Kidney (tissue), 14 donors: ENCODE data around the gene NME7. TPM values are rescaled to one million over a fixed set of nuclear protein-coding genes. Genes with fewer than 3 reads are reported as not detected.

ENCODE experiments used
- DNase-seq, 5 donors: peaks; one replicate each; pipeline ENCODE4 v3.0.0-alpha.2; 2013 to 2020
- FAIRE-seq: peaks from 2 replicates; lab custom pipeline; 2012; peaks lifted over from hg19 to GRCh38; lab: Jason Lieb, UNC
- H3K27ac ChIP-seq, 2 donors: one replicate each; pipeline ENCODE4 v1.7.0; 2013; ENCODE audit warnings: low read depth in 2 of 2, low read length in 2 of 2, inconsistent platforms in 1 of 2
- H3K27me3 ChIP-seq: one replicate; pipeline ENCODE4 v1.7.1; 2013; ENCODE audit warnings: low read length, inconsistent platforms; ENCODE audit not compliant: control insufficient read depth, insufficient read depth
- H3K36me3 ChIP-seq, 3 donors: one replicate each; pipeline versions ENCODE4 v1.7.0 to v1.7.1; 2013; ENCODE audit warnings: low read length in 3 of 3, control low read depth in 1 of 3, inconsistent platforms in 1 of 3; ENCODE audit not compliant: insufficient read depth in 3 of 3, control insufficient read depth in 2 of 3
- H3K4me1 ChIP-seq, 3 donors: one replicate each; pipeline versions ENCODE4 v1.7.0 to v1.7.1; 2013; ENCODE audit warnings: low read length in 3 of 3, inconsistent platforms in 1 of 3, low read depth in 1 of 3; ENCODE audit not compliant: control insufficient read depth in 2 of 3, insufficient read depth in 2 of 3
- H3K4me3 ChIP-seq, 3 donors: one replicate each; pipeline versions ENCODE4 v1.7.0 to v1.8.1; 2013; ENCODE audit warnings: low read length in 3 of 3, control low read depth in 1 of 3, inconsistent platforms in 1 of 3
- H3K9ac ChIP-seq, 3 donors: one replicate each; pipeline versions ENCODE4 v1.7.0 to v1.7.1; 2013; ENCODE audit warnings: low read length in 3 of 3, control low read depth in 1 of 3, inconsistent platforms in 1 of 3
- H3K9me3 ChIP-seq, 3 donors: one replicate each; pipeline versions ENCODE4 v1.7.0 to v1.7.1; 2013; ENCODE audit warnings: low read length in 3 of 3, control low read depth in 1 of 3, inconsistent platforms in 1 of 3; ENCODE audit not compliant: control insufficient read depth in 2 of 3, insufficient read depth in 1 of 3
- intact Hi-C: fragments of 100-400 bp; cut with DNase I; formaldehyde crosslinking; loops from one replicate; pipeline ENCODE4 v1.11.1; 2022
- polyA plus RNA-seq: library from polyadenylated mRNA; stranded (reverse); fragments of 350-450 nt; fragmentation: Illumina TruSeq; extraction: RNeasy Lipid Tissue Mini Kit (QIAGEN cat#74804); gene quantifications from one replicate; pipeline ENCODE4 v1.2.3, GENCODE V29; 2014; ENCODE audit warnings: low read depth, low replicate concordance; ENCODE audit not compliant: insufficient read depth
- total RNA-seq: library from RNA; stranded (reverse); fragmentation: NEBNext Ultra II Directional; extraction: Animal tissue kit (Norgen Biotek cat#: 25700); gene quantifications from one replicate; pipeline ENCODE4 v1.2.1, GENCODE V29; 2021
- TF ChIP-seq, protein P1 (sequence below): IDR thresholded peaks from 3 replicates; pipeline ENCODE4 v1.5.1; 2012; ENCODE audit warnings: mild to moderate bottlenecking, moderate library complexity, borderline replicate concordance; ENCODE audit not compliant: insufficient read depth; ENCODE audit errors: extremely low read depth
- donor health status: control.
- donor health status: control.
- donor health status: control.
- donor health status: control.
- donor health status: control.
- donor health status: DM: yes; HTN: yes; CAD: no.
- donor health status: Normal renal cell carcinoma (clear cell type).

The NME7 gene
- total and polyA plus RNA-seq, 2 donors from 2014 or later, result 13.7 to 31.9 TPM

DNA sequence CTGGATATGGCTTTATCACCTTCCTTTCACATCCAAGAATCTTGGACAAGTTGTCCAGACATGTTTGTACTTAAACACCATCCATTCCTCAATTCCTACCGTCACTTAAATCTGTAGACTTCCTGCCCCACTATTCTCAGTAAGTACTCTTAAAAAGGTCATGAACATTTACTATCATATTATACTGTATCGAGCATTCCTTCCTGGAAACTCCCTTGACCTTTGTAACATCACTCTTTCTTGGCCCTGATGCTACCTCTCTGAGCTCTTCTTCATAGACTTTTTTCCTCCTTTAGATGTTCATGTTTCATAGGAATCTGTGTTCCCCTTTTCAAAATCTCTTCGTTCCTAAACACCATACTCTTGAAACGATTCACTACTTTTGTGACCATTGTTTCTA lies 15.9 kb upstream of the NME7 start:
- H3K4me3 ChIP-seq, result no peak overlapping the region
- intact Hi-C loops, result no loop called here
- peaks cover 0 to 28% (median 19%) of the 10 kb centered on the region in 3 donors for H3K36me3 ChIP-seq
- FAIRE-seq, result no peak
- H3K27ac ChIP-seq, result no peak overlapping the region
- H3K9me3 ChIP-seq, result no peaks in the 10 kb centered on the region
- H3K4me1 ChIP-seq, result no peaks in the 10 kb centered on the region
- DNase-seq, result no peak
- no peak overlapping the region for H3K9ac ChIP-seq
- H3K27me3 ChIP-seq, result no peaks in the 10 kb centered on the region
- TF ChIP-seq, protein P1, sequence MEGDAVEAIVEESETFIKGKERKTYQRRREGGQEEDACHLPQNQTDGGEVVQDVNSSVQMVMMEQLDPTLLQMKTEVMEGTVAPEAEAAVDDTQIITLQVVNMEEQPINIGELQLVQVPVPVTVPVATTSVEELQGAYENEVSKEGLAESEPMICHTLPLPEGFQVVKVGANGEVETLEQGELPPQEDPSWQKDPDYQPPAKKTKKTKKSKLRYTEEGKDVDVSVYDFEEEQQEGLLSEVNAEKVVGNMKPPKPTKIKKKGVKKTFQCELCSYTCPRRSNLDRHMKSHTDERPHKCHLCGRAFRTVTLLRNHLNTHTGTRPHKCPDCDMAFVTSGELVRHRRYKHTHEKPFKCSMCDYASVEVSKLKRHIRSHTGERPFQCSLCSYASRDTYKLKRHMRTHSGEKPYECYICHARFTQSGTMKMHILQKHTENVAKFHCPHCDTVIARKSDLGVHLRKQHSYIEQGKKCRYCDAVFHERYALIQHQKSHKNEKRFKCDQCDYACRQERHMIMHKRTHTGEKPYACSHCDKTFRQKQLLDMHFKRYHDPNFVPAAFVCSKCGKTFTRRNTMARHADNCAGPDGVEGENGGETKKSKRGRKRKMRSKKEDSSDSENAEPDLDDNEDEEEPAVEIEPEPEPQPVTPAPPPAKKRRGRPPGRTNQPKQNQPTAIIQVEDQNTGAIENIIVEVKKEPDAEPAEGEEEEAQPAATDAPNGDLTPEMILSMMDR, result no peak

DNA sequence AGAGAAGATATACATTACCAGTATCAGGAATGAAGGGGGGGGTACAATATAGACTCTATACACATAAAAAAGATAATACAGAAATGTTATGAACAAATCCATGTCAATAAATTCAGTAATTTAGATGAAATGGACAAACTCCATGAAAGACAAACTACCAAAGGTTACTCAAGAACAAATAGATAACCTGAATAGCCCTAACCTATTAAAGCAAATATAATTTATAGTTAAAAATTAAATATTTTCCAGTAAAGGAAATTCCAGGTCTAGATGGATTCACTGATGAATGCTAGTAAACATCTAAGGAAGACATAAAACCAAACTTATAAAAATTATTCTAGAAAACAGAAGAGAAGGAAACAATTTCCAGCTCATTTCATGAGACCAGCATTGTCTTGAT lies 13.6 kb upstream of the NME7 start:
- H3K36me3 ChIP-seq, result peaks cover 6 to 34% (median 21%) of the 10 kb centered on the region in 3 donors
- no peak overlapping the region for H3K4me3 ChIP-seq
- intact Hi-C loops, result no loop called here
- TF ChIP-seq, protein P1, result no peak
- no peak overlapping the region for H3K27ac ChIP-seq
- no peak overlapping the region for H3K9ac ChIP-seq
- DNase-seq (no peak), FAIRE-seq (peak; percentile 8)
- H3K27me3 ChIP-seq, result no peaks in the 10 kb centered on the region
- H3K9me3 ChIP-seq, result no peaks in the 10 kb centered on the region
- no peaks in the 10 kb centered on the region for H3K4me1 ChIP-seq

DNA sequence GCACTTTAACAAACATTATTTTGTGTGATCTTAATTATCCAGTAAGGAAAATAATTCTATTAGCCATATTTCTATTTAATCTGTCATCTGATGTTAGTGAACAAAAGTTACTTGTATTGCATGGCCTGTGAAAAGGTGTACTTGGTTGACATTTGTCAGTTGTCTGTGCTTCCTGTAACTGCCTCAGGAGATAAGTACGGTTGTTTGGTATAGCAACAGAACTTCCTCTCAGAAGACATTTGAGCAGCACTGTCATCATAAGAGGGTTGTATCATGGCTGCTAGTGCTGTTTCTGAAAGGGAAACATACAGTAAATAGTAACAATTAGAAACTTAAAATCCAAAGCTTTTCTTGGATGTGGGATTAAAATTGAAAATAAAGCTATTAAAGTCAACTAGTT lies 3.8 kb upstream of the NME7 start:
- FAIRE-seq, result no peak

More for the DNA sequence above, 3.8 kb upstream of the NME7 start:
- TF ChIP-seq, protein P1, result no peak
- Histone ChIP-seq H3K9ac (no peak overlapping the region), H3K4me1 (peaks cover 0 to 7% (median 4%) of the 10 kb centered on the region in 3 donors), H3K27me3 (no peaks in the 10 kb centered on the region), H3K9me3 (no peaks in the 10 kb centered on the region), H3K27ac (no peak overlapping the region), H3K36me3 (peaks cover 2 to 6% (median 3%) of the 10 kb centered on the region in 3 donors), H3K4me3 (no peak overlapping the region)
- intact Hi-C loops, result no loop called here
- no peak for DNase-seq
